GM12878 (cell line): Measurements from ENCODE around the gene DIAPH1. TPM values are rescaled to one million over a fixed set of nuclear protein-coding genes. Genes with fewer than 3 reads are reported as not detected.
A peak's percentile ranks its signal among the peaks of the same experiment; 100 is the strongest.

Experiments
- ATAC-seq: fragments of 200-7000 bp; cut with Tn5 transposase; 3 replicates; pipeline ENCODE4 v1.9.1; 2020; ENCODE audit warnings: mild to moderate bottlenecking, moderate library complexity
- BruUV-seq: library from RNA; stranded (reverse); fragments of 400-500 nt; replicated peaks from 2 replicates; lab custom pipeline; 2021; lab: Mats Ljungman, UMichigan
- CTCF ChIA-PET: fragments of 300-600 bp; sonication (Branson Sonifier 250); formaldehyde crosslinking; extraction: SDS; loops from one replicate; lab custom pipeline; 2021; ENCODE audit warnings: inconsistent platforms; lab: Yijun Ruan, JAX
- POLR2A ChIA-PET: fragments of 350-600 bp; formaldehyde crosslinking; extraction: SDS; loops from one replicate; lab custom pipeline; 2021; ENCODE audit warnings: inconsistent platforms; lab: Charles Lee
- RAD21 ChIA-PET: fragments of 300-600 bp; sonication (Branson Sonifier 250); formaldehyde crosslinking; loops from one replicate; lab custom pipeline; 2023; ENCODE audit warnings: antibody characterized with exemption; ENCODE audit not compliant: unreplicated experiment; lab: Charles Lee
- SMC1A ChIA-PET: fragments of 300-600 bp; sonication (Branson Sonifier 250); formaldehyde crosslinking; loops from one replicate; lab custom pipeline; 2023; ENCODE audit not compliant: unreplicated experiment, uncharacterized antibody; lab: Charles Lee
- DNase-seq: peaks from one replicate; pipeline ENCODE4 v3.0.0-alpha.2; 2011; ENCODE audit warnings: low read depth, low spot score
- FAIRE-seq: peaks from 3 replicates; lab custom pipeline; 2011; peaks lifted over from hg19 to GRCh38; lab: Jason Lieb, UNC
- H2AFZ ChIP-seq: 2 replicates; pipeline ENCODE4 v1.6.0; 2011; ENCODE audit warnings: low read depth, low read length, control low read depth; ENCODE audit not compliant: control insufficient read depth
- H3K27ac ChIP-seq: 2 replicates; pipeline ENCODE4 v1.5.1; 2011; ENCODE audit warnings: control low read depth; ENCODE audit not compliant: control insufficient read depth, insufficient read depth
- H3K27me3 ChIP-seq, 2 experiments: replicated peaks in 1 of 2; 2 replicates each; pipeline versions ENCODE4 v1.6.0 to v1.6.1; 2011; ENCODE audit warnings: low read length in 1 of 2; ENCODE audit not compliant: control insufficient read depth in 2 of 2, insufficient read depth in 2 of 2
- H3K36me3 ChIP-seq, 2 experiments: 2 replicates each; pipeline ENCODE4 v1.5.1; 2011; ENCODE audit warnings: low read length in 1 of 2; ENCODE audit not compliant: control insufficient read depth in 2 of 2, insufficient read depth in 2 of 2
- H3K4me1 ChIP-seq: 2 replicates; pipeline ENCODE4 v1.6.1; 2011; ENCODE audit warnings: mild to moderate bottlenecking, low read length, moderate library complexity, mixed read lengths; ENCODE audit not compliant: control insufficient read depth, insufficient read depth
- H3K4me2 ChIP-seq: 2 replicates; pipeline ENCODE4 v1.6.0; 2011; ENCODE audit warnings: control low read depth; ENCODE audit not compliant: control insufficient read depth, insufficient read depth
- H3K4me3 ChIP-seq: fragments of 200-600 bp; sonication (generic); 2 replicates; pipeline ENCODE4 v1.5.1; 2016
- H3K79me2 ChIP-seq: 2 replicates; pipeline ENCODE4 v1.6.0; 2011; ENCODE audit warnings: low read length; ENCODE audit not compliant: control insufficient read depth, insufficient read depth
- H3K9ac ChIP-seq: 2 replicates; pipeline ENCODE4 v1.8.0; 2011; ENCODE audit warnings: low read length, control low read depth, mixed read lengths; ENCODE audit not compliant: control insufficient read depth, insufficient read depth
- H3K9me3 ChIP-seq: replicated peaks from 3 replicates; pipeline ENCODE4 v1.5.1; 2011; ENCODE audit warnings: mild to moderate bottlenecking, low read length; ENCODE audit not compliant: control insufficient read depth, insufficient read depth
- H4K20me1 ChIP-seq: 2 replicates; pipeline ENCODE4 v1.6.0; 2011; ENCODE audit not compliant: control insufficient read depth, insufficient read depth
- BHLHE40 ChIP-seq, 2 experiments: fragments of 450-650 bp in 1 of 2; IDR thresholded peaks; 2 replicates each; pipeline ENCODE4 v1.6.1; 2011 to 2017; ENCODE audit warnings: low read depth in 2 of 2, borderline replicate concordance in 1 of 2, improper control_type of control experiment in 1 of 2, low read length in 1 of 2, mild to moderate bottlenecking in 1 of 2
- CBX3 ChIP-seq: fragments of 200-600 bp; sonication (generic); IDR thresholded peaks from 2 replicates; pipeline ENCODE4 v1.6.1; 2016; ENCODE audit warnings: low read depth, borderline replicate concordance
- CREB1 ChIP-seq: IDR thresholded peaks from 2 replicates; pipeline ENCODE4 v1.6.1; 2012; ENCODE audit warnings: low read depth, mild to moderate bottlenecking, inconsistent platforms
- CREM ChIP-seq: IDR thresholded peaks from 2 replicates; pipeline ENCODE4 v1.6.1; 2014; ENCODE audit warnings: antibody characterized with exemption, low read depth
- EED ChIP-seq: sonication (generic); IDR thresholded peaks from 2 replicates; pipeline ENCODE4 v1.6.1; 2016; ENCODE audit warnings: antibody characterized with exemption, low read depth
- EGR1 ChIP-seq, 2 experiments: IDR thresholded peaks; 1 replicate in 1 of 2; 2 replicates in 1 of 2; pipeline ENCODE4 v1.6.1; 2011 to 2012; ENCODE audit warnings: low read depth in 2 of 2, low read length in 2 of 2, borderline replicate concordance in 1 of 2, mild to moderate bottlenecking in 1 of 2, moderate library complexity in 1 of 2
- LARP7 ChIP-seq: fragments of 450-650 bp; IDR thresholded peaks from 2 replicates; pipeline ENCODE4 v1.6.1; 2017; ENCODE audit warnings: mild to moderate bottlenecking
- MTA3 ChIP-seq: IDR thresholded peaks from 2 replicates; pipeline ENCODE4 v1.6.1; 2012; ENCODE audit warnings: low read length, inconsistent platforms, borderline replicate concordance
- NFYB ChIP-seq: IDR thresholded peaks from 2 replicates; pipeline ENCODE4 v1.6.1; 2011; ENCODE audit warnings: low read depth, mild to moderate bottlenecking, low read length, improper control_type of control experiment, moderate library complexity; ENCODE audit not compliant: insufficient read depth
- POLR2A ChIP-seq: IDR thresholded peaks from 2 replicates; pipeline ENCODE4 v1.6.1; 2011; ENCODE audit warnings: low read depth, mild to moderate bottlenecking, low read length
- REST ChIP-seq: IDR thresholded peaks from 2 replicates; pipeline ENCODE4 v1.6.1; 2012; ENCODE audit warnings: mild to moderate bottlenecking, low read depth, low read length
- TARDBP ChIP-seq: IDR thresholded peaks from 2 replicates; pipeline ENCODE4 v1.6.1; 2016; ENCODE audit warnings: borderline replicate concordance
- WGBS: methylation state at CpG from one replicate; pipeline ENCODE4 v1.1.6; 2016; ENCODE audit warnings: low lambda C conversion rate; ENCODE audit not compliant: insufficient replicate concordance, insufficient coverage; ENCODE audit errors: missing lambda C conversion rate; 5-methylcytosine and 5-hydroxymethylcytosine counted together
- in situ Hi-C: fragments of 300-500 bp; cut with MboI; formaldehyde crosslinking; loops from 9 replicates; pipeline ENCODE4 v1.14.3; 2018; ENCODE audit warnings: mixed read lengths
- intact Hi-C: fragments of 100-400 bp; cut with micrococcal nuclease; formaldehyde crosslinking; loops from one replicate; pipeline ENCODE4 v1.14.2; 2022; ENCODE audit not compliant: unreplicated experiment
- polyA plus RNA-seq, 11 experiments: library from polyadenylated mRNA; depleted of rRNA in 4 of 11; unstranded in 6 of 11; stranded (reverse) in 5 of 11; fragments of >200 nt; fragmentation: Nextera tagmentation in 4 of 11; fragmentation: Illumina TruSeq in 1 of 11; extraction: Ambion mirVana in 4 of 11; extraction: Trizol in 1 of 11; gene quantifications; 1 replicate in 1 of 11; 2 replicates in 10 of 11; pipeline versions ENCODE4 v1.2.1 to v1.2.3, GENCODE V29; 2011 to 2016; ENCODE audit warnings: inconsistent platforms in 2 of 11, missing spikeins in 2 of 11, low read depth in 1 of 11
- total RNA-seq, 4 experiments: library from RNA; depleted of rRNA in 3 of 4; stranded (reverse); fragments of >200 nt in 3 of 4; fragmentation: Illumina TruSeq in 1 of 4; extraction: Trizol in 1 of 4; gene quantifications; 2 replicates each; pipeline versions ENCODE4 v1.2.1 to v1.2.3, GENCODE V29; 2013 to 2021

DIAPH1 gene
- total and polyA plus RNA-seq, 10 of the 15 experiments (the other 5 are each of a cell fraction or from before 2014, with no cell fraction given), result 37.8 to 168 (median 59.0) TPM

- Histone ChIP-seq H3K9ac (peak overlapping the region; percentile 81), H3K4me2 (peak overlapping the region; percentile 98), H3K79me2 (peaks cover 53% of the 10 kb centered on the region), H3K4me1 (peaks cover 41% of the 10 kb centered on the region), H2AFZ (peak overlapping the region; percentile 95), H3K36me3 (peaks cover 3 to 4% of the 10 kb centered on the region in 2 experiments; a peak in 3 of 4 replicates), H3K27me3 (no peaks in the 10 kb centered on the region), H3K27ac (peak overlapping the region; percentile 86), H3K4me3 (peak overlapping the region; percentile 85), H4K20me1 (no peaks in the 10 kb centered on the region), H3K9me3 (no peaks in the 10 kb centered on the region)
- ChIA-PET SMC1A (interaction anchor here (0.9 to 12.9 kb wide), 11 partner anchors 9 to 123 kb away, joined by 3 to 245 read pairs (median 6); partner anchors contain the start of genes DIAPH1 and FCHSD1), RAD21 (interaction anchor here (0.7 to 8.2 kb wide), 16 partner anchors 14 to 332 kb away, joined by 3 to 124 read pairs (median 5); partner anchors contain the start of genes DELE1, DIAPH1, FCHSD1 and RNF14), CTCF (interaction anchor here (0.6 to 11.2 kb wide), 24 partner anchors 10 to 327 kb away, joined by 3 to 137 read pairs (median 5); partner anchors contain the start of genes DELE1, DIAPH1 and FCHSD1), POLR2A (interaction anchor here (0.5 to 11.5 kb wide), 20 partner anchors 9 to 1889 kb away, joined by 3 to 215 read pairs (median 5); partner anchors contain the start of genes DELE1, DIAPH1, FCHSD1 and RNF14)
- TF ChIP-seq TARDBP (0 out of 2 replicates have a peak, but pooled peaks have one; percentile 7), CREM (0 out of 2 replicates have a peak, but pooled peaks have one; percentile 6), CREB1 (peak; percentile 3; the same call in 1 of the 2 replicates), MTA3 (no peak), REST (no peak), CBX3 (no peak), NFYB (no peak), LARP7 (0 out of 2 replicates have a peak, but pooled peaks have one; percentile 31), EGR1 (IDR thresholded peaks at IDR 0.05; ENCODE audit: borderline replicate concordance in 1 of 2, low read depth in 2 of 2, low read length in 2 of 2) (peak in 1 of 2 experiments; percentile 10; a peak in 1 of 3 replicates), POLR2A (0 out of 2 replicates have a peak, but pooled peaks have one; percentile 26), BHLHE40 (IDR thresholded peaks at IDR 0.05; ENCODE audit: borderline replicate concordance in 1 of 2, low read depth in 2 of 2, low read length in 1 of 2) (peak in 1 of 2 experiments; percentile 65; a peak in 2 of 4 replicates), EED (0 out of 2 replicates have a peak, but pooled peaks have one; percentile 25)
- ATAC-seq, result peak; percentile 50
- WGBS, result 2% methylated on average over 58 of the region's 63 CpGs
- no TSS peak for BruUV-seq
- no peak for DNase-seq
- in situ Hi-C loops (no loop called here), intact Hi-C loops (loop anchor here (5.0 kb wide), 1 partner anchor 125 kb away; no protein-coding TSS in a partner anchor)
- no peak for FAIRE-seq
Measured at GRCh38 chr5:141637123-141637766, 18.4 kb upstream of the DIAPH1 start.
